ENCODE results near the gene DNAJC7.

DNA sequence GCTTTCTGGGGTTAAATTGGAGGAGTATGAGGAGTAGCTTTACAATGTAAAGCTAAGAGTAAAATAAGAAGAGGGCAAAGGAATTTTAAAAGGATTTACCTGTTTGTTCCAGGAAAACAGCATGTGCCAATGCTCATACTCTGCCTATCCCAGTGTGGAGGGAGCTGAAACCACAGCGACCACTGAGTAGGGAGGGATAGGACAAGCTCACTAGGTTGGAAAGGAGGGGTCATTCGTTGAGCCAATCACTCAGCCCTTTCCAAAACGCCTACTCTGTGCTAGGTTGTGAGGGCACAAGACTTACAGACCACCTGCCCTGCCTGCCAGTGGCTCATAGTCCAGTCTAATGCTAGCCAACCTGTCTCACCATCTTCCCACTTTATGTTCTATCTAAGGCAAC, 1.1 kb upstream of the DNAJC7 start:
- TF ChIP-seq ZFP36 (IDR thresholded peaks at IDR 0.05; ENCODE audit: low read depth, low read length, partially characterized antibody) (no peak), ZNF785 (CRISPR knock-in tag; IDR thresholded peaks at IDR 0.05) (no peak), SETDB1 (IDR thresholded peaks at IDR 0.05; ENCODE audit: low read length) (no peak), ZNF583 (CRISPR knock-in tag; IDR thresholded peaks at IDR 0.05) (0 out of 2 replicates have a peak, but pooled peaks have one; percentile 41), CBX3 (IDR thresholded peaks at IDR 0.05; ENCODE audit: borderline replicate concordance in 1 of 2, low read length in 2 of 2) (no peak), EP300 (IDR thresholded peaks at IDR 0.05; ENCODE audit: low read length) (no peak), EHMT2 (IDR thresholded peaks at IDR 0.05) (peak; percentile 61)
- TF ChIP-seq, protein P1, sequence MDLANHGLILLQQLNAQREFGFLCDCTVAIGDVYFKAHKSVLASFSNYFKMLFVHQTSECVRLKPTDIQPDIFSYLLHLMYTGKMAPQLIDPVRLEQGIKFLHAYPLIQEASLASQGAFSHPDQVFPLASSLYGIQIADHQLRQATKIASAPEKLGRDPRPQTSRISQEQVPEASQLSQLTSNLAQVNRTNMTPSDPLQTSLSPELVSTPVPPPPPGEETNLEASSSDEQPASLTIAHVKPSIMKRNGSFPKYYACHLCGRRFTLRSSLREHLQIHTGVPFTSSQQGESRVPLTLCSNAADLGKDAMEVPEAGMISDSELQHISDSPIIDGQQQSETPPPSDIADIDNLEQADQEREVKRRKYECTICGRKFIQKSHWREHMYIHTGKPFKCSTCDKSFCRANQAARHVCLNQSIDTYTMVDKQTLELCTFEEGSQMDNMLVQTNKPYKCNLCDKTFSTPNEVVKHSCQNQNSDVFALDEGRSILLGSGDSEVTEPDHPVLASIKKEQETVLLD (IDR thresholded peaks at IDR 0.05): no peak
- TF ChIP-seq, protein P2, sequence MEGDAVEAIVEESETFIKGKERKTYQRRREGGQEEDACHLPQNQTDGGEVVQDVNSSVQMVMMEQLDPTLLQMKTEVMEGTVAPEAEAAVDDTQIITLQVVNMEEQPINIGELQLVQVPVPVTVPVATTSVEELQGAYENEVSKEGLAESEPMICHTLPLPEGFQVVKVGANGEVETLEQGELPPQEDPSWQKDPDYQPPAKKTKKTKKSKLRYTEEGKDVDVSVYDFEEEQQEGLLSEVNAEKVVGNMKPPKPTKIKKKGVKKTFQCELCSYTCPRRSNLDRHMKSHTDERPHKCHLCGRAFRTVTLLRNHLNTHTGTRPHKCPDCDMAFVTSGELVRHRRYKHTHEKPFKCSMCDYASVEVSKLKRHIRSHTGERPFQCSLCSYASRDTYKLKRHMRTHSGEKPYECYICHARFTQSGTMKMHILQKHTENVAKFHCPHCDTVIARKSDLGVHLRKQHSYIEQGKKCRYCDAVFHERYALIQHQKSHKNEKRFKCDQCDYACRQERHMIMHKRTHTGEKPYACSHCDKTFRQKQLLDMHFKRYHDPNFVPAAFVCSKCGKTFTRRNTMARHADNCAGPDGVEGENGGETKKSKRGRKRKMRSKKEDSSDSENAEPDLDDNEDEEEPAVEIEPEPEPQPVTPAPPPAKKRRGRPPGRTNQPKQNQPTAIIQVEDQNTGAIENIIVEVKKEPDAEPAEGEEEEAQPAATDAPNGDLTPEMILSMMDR (IDR thresholded peaks at IDR 0.05 in 2 of 3, conservative IDR thresholded peaks at IDR 0.05 in 1 of 3; ENCODE audit: insufficient read depth in 2 of 3, low read depth in 1 of 3, low read length in 3 of 3): no peak
